ENCODE results near the gene CACNB4. TPM values are rescaled to one million over a fixed set of nuclear protein-coding genes. Genes with fewer than 3 reads are reported as not detected.

CACNB4 gene
- polyA plus RNA-seq, 1 donor: 1.8 TPM

DNA sequence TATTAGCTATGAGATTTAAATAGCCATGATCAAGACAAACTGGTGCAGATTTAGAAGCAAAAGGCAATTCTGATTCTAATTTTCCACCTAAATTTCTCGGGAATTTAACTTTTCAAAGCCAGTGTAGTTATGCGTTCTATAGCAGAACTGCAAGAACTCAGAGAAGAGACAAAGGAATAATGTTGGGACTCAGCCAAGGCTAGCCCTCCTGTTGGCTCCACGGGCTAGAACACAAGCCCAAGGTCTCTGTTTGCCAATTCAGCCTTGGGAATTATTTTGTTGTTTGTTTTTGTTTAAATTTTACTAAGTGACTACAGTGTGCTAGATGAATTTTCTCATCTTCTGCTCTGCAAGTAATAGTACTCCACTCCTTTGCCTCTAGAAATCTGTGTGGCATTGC lies 121.2 kb downstream of the CACNB4 start:
- no CpG with 5 or more reads among the region's 3 CpGs for WGBS (ENCODE audit: insufficient coverage, low lambda C conversion rate)
- no peak for DNase-seq
- Histone ChIP-seq H3K4me3 (ENCODE audit: low read length) (no peak overlapping the region), H3K9me3 (ENCODE audit: control insufficient read depth, low read depth, low read length) (no peaks in the 10 kb centered on the region), H3K36me3 (ENCODE audit: control insufficient read depth, insufficient read depth, low read length) (no peaks in the 10 kb centered on the region), H3K4me1 (ENCODE audit: control insufficient read depth, insufficient read depth, low read length) (peaks cover 3% of the 10 kb centered on the region), H3K27me3 (ENCODE audit: control insufficient read depth, insufficient read depth, low read length) (no peaks in the 10 kb centered on the region), H3K27ac (ENCODE audit: low read length) (no peak overlapping the region)

DNA sequence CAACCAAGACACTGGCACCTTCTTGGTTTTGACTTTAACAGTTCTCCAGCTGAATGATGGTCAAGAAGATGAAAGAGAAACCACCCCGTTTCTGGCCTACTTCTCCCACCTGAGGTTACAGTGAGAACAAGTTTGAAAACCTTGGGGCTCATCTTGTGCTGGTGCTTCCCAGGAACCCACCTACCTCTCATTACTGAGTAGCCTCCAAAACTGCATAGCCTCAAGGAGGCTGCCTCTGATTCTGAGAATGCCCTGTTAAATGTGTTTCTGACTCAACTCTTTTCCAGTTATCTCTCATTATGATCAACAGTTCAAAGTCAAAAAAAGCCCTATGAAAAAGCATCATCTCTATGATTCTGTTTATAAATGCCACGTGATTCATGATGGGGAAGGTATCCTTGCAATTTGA lies 121.9 kb downstream of the CACNB4 start:
- no peak for DNase-seq
- no peak overlapping the region for H3K27ac ChIP-seq (ENCODE audit: low read length)
- H3K27me3 ChIP-seq (ENCODE audit: control insufficient read depth, insufficient read depth, low read length): no peaks in the 10 kb centered on the region
- no CpG with 5 or more reads among the region's 2 CpGs for WGBS (ENCODE audit: insufficient coverage, low lambda C conversion rate)
- no peak overlapping the region for H3K4me3 ChIP-seq (ENCODE audit: low read length)
- H3K4me1 ChIP-seq (ENCODE audit: control insufficient read depth, insufficient read depth, low read length): peaks cover 3% of the 10 kb centered on the region
- H3K36me3 ChIP-seq (ENCODE audit: control insufficient read depth, insufficient read depth, low read length): no peaks in the 10 kb centered on the region
- no peaks in the 10 kb centered on the region for H3K9me3 ChIP-seq (ENCODE audit: control insufficient read depth, low read depth, low read length)

DNA sequence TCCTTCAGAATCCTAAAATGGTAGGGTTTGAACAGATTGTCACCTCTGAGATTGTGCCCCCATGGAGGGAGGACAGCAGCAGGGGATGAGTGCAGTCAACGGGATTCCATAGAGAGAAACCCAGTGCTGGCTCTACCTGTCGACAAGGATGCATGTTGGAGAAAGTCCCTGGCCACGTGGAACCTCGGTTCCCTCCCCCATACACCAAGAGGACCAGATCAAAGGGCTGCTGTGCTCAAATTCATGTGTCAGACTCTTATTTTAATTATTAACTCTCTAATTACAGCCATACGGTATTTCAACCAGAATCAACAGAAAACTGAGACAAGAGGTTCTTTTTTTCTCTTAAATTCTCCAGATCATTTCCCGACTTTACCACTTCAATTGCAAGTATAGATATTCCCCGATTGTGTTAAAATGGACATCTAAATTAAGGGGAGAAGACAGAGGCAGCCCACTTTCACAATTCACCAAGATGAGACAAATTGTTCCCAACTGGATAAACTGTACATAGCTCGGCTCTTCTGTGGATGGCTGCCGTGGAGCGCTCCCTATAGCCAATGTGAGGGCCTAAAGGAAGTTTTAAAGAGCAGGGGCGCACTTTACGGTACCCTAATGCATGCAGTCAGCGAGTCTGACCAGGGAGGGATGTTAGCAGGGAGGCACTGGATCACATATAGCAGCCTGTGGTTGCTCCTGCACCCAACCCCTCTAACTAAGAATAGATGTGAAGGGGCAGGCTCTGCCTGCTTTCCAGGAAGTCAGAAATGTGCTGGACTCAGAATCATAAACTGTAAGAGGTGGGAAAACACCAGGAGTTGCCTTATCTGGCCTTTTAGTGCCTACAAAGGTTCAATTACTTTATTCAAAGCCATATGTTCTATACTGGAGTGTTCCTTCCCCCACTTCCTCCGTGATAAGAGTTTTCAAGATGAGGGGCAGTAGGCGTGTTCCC lies 123.1 kb downstream of the CACNB4 start:
- no peaks in the 10 kb centered on the region for H3K27me3 ChIP-seq (ENCODE audit: control insufficient read depth, insufficient read depth, low read length)
- H3K4me1 ChIP-seq (ENCODE audit: control insufficient read depth, insufficient read depth, low read length): peaks cover 3% of the 10 kb centered on the region
- H3K4me3 ChIP-seq (ENCODE audit: low read length): no peak overlapping the region
- 63% methylated on average over 3 of the region's 15 CpGs for WGBS (ENCODE audit: insufficient coverage, low lambda C conversion rate)
- no peak overlapping the region for H3K27ac ChIP-seq (ENCODE audit: low read length)
- DNase-seq: peak; percentile 31 to 50
- H3K9me3 ChIP-seq (ENCODE audit: control insufficient read depth, low read depth, low read length): no peaks in the 10 kb centered on the region
- no peaks in the 10 kb centered on the region for H3K36me3 ChIP-seq (ENCODE audit: control insufficient read depth, insufficient read depth, low read length)

DNA sequence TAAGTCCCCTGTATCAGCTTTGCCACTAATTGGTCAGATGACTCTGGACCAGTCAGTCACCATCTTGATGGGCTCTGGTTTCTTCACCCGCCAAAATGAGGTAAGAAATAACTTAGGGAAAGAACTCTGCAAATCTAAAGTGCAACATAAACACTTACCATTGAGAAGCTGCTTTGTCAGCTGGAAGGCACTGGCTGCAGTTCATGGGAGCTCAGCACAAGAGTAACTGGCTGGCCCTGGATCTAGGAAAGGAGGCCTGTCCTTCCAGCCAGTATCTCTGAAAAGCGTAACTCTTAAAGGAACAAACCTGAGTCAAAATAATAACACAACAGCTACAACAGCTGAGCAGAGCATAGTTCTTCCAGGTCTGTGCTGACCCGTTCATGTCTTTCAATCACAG lies 123.9 kb downstream of the CACNB4 start:
- Histone ChIP-seq H3K36me3 (ENCODE audit: control insufficient read depth, insufficient read depth, low read length) (no peaks in the 10 kb centered on the region), H3K4me3 (ENCODE audit: low read length) (no peak overlapping the region), H3K27ac (ENCODE audit: low read length) (no peak overlapping the region), H3K27me3 (ENCODE audit: control insufficient read depth, insufficient read depth, low read length) (no peaks in the 10 kb centered on the region), H3K9me3 (ENCODE audit: control insufficient read depth, low read depth, low read length) (no peaks in the 10 kb centered on the region), H3K4me1 (ENCODE audit: control insufficient read depth, insufficient read depth, low read length) (peaks cover 3% of the 10 kb centered on the region)
- DNase-seq: no peak
- WGBS (ENCODE audit: insufficient coverage, low lambda C conversion rate): 100% methylated on average over 1 of the region's 3 CpGs

DNA sequence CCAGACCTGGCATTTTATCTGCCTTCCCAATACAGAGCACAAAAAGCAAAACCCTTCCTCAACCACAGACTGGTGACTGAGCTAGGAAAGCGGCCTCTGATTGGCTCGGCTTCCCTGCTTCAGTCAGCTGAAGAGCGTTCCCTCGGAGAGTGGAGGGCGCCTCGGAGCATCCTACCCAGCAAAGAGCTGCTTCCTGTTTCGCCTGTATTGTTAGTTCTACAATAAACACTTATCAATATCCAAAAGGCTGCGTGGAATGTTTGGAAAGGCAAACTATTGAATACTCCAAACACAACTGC lies 125.0 kb downstream of the CACNB4 start:
- H3K4me1 ChIP-seq (ENCODE audit: control insufficient read depth, insufficient read depth, low read length): peaks cover 3% of the 10 kb centered on the region
- peak in 1 of 2 donors; percentile 26 for DNase-seq
- H3K9me3 ChIP-seq (ENCODE audit: control insufficient read depth, low read depth, low read length): no peaks in the 10 kb centered on the region
- no peak overlapping the region for H3K4me3 ChIP-seq (ENCODE audit: low read length)
- no peak overlapping the region for H3K27ac ChIP-seq (ENCODE audit: low read length)
- WGBS (ENCODE audit: insufficient coverage, low lambda C conversion rate): no CpG with 5 or more reads among the region's 8 CpGs
- no peaks in the 10 kb centered on the region for H3K36me3 ChIP-seq (ENCODE audit: control insufficient read depth, insufficient read depth, low read length)
- no peaks in the 10 kb centered on the region for H3K27me3 ChIP-seq (ENCODE audit: control insufficient read depth, insufficient read depth, low read length)

DNA sequence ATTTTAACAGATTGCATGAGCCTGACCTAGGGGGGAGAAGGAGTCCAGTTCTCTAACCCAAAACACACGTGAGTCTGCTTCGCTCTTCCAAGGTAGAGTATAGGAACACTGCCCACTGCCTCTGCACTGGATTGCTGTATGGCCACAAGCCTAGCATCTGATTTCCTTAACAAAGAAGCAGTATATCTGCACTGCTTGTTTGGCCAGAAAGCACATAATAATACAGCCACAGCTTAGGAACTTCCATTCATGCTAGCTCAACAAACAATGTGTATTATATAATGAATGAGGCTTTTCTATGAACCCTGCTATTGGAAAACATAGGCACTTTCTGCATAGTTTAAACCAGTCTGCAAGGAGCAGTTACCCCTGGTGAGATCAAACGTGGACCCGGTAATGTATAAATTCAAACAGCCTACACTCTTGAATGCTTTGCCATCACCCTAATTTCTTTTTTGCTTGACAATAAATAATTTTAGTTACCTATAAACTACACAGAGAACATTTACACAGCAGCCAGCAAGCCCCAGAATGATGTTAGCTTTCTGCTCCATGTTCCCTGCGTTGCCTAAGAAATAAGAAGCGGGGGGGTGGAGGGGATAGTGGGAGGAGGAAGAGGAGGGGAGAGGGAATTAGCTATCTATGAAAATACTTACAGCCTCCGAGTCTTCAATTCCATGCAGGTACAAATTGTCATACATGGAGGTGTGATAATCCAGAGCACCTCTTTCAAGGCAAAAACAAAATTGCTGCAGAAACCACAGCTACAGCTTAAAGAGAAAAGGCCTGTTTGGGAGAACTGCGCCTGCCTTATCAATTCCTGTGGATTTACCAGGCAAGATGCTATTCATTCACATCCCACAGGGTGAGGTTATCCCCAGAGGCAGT lies 125.6 kb downstream of the CACNB4 start:
- Histone ChIP-seq H3K27me3 (ENCODE audit: control insufficient read depth, insufficient read depth, low read length) (no peaks in the 10 kb centered on the region), H3K36me3 (ENCODE audit: control insufficient read depth, insufficient read depth, low read length) (no peaks in the 10 kb centered on the region), H3K4me3 (ENCODE audit: low read length) (no peak overlapping the region), H3K4me1 (ENCODE audit: control insufficient read depth, insufficient read depth, low read length) (peaks cover 3% of the 10 kb centered on the region), H3K9me3 (ENCODE audit: control insufficient read depth, low read depth, low read length) (no peaks in the 10 kb centered on the region), H3K27ac (ENCODE audit: low read length) (no peak overlapping the region)
- 100% methylated on average over 1 of the region's 8 CpGs for WGBS (ENCODE audit: insufficient coverage, low lambda C conversion rate)
- no peak for DNase-seq

DNA sequence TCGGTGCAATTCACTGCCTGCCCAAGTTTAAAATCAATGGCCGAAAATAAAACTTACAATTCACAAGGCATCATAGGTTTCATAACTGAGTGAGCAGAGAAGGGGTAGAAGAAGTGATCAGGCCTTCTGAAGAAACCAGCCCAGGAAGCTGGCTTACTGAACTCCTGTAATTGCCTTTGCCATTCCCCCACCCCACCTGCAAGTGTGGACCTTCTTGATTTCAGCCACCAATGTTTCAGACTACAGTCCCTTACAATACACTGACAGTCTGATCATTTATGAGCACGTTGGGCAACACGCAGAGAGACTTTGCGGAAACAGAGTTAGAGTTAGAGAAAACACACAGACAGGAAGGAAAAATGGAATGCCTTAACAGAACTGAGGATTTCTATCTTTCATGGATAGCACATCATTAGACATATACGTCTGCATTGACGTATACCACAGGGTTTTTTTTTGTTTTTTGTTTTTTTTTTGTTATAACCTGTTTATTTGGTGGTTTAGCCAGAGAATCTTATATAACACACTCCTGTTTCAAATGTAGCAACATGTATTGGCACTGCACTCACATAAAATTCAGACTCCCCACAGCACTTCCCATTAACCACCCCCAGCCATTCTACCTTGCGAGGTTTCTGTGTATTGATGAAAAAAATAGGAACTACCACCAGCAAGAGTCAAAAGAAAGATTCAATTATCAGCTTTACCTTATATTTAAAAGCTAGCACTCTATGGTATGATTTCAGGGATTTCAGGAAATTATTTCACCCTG lies 126.4 kb downstream of the CACNB4 start:
- Histone ChIP-seq H3K4me3 (ENCODE audit: low read length) (no peak overlapping the region), H3K27ac (ENCODE audit: low read length) (no peak overlapping the region)
- 98% methylated on average over 5 of the region's 8 CpGs for WGBS (ENCODE audit: insufficient coverage, low lambda C conversion rate)

DNA sequence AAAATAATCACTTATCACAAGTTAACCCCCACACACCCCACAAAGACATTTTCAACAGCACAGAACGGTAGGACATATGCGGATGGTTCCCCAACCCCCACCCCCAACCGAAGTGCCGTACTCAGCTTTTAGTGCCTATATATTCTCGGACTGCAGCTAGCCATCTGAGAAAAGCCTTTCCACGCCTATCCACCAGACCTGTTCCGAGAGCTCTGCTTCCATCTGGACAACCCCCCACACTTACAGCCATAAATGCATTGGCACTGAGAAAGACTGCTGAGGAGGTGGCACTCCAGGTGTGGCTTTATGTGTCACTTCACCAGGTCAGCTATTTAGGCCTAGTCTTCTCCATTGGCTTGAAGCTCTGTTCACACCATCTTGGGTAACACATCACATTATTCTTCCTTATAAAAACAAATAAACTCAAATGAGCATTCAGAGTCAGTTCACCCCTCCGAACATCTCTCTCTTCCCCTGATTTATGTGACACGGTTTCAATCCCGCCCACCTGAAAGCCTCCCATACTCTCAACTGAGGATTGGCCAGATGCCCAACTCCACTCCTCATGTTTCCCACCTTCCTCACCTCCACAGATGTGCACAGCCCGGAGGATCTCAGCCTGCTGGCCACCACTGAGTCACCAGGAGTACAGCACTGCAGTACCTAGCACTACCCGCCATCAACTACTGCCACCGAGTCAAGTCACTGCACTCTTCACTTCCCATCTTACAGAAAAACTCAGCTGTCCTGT lies 127.4 kb downstream of the CACNB4 start:
- Histone ChIP-seq H3K4me1 (ENCODE audit: control insufficient read depth, insufficient read depth, low read length) (peaks cover 3% of the 10 kb centered on the region), H3K9me3 (ENCODE audit: control insufficient read depth, low read depth, low read length) (no peaks in the 10 kb centered on the region)

More for the DNA sequence above, 126.4 kb downstream of the CACNB4 start:
- no peak for DNase-seq
- Histone ChIP-seq H3K4me1 (ENCODE audit: control insufficient read depth, insufficient read depth, low read length) (peaks cover 3% of the 10 kb centered on the region), H3K36me3 (ENCODE audit: control insufficient read depth, insufficient read depth, low read length) (no peaks in the 10 kb centered on the region), H3K27me3 (ENCODE audit: control insufficient read depth, insufficient read depth, low read length) (no peaks in the 10 kb centered on the region), H3K9me3 (ENCODE audit: control insufficient read depth, low read depth, low read length) (no peaks in the 10 kb centered on the region)

DNA sequence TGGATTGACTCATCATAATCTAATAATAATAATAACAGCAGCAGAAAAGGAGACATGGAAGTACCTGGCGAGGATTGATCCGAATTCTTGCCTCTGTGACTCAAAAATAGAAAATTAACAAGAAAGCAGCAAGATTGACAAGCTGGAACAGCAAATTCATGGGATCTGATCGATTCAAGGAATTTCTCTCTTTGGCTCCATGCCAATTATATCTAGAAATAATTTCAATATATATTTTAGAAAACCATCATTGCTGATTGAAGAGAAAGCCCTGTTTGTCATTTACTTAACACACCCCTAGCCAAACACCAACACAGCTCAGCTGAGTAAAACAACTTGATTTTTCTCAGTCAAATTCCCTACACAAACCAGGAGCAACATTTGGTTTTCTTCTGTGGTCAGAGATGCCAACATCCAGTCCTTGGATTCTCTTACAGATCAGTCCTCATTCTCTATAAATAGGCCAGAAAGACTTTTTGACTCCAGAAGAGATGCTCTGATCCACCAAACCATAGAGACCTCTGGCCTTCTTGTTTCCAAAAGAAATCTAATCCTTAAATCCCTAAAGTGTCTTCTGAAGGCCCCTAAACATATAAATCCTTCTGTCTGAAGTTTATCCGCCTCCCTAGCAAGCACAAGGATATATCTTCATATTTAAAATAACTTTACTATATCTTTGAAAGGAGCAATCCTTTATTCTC lies 129.9 kb downstream of the CACNB4 start:
- Histone ChIP-seq H3K27me3 (ENCODE audit: control insufficient read depth, insufficient read depth, low read length) (no peaks in the 10 kb centered on the region), H3K36me3 (ENCODE audit: control insufficient read depth, insufficient read depth, low read length) (no peaks in the 10 kb centered on the region), H3K9me3 (ENCODE audit: control insufficient read depth, low read depth, low read length) (no peaks in the 10 kb centered on the region), H3K4me1 (ENCODE audit: control insufficient read depth, insufficient read depth, low read length) (no peaks in the 10 kb centered on the region), H3K27ac (ENCODE audit: low read length) (no peak overlapping the region), H3K4me3 (ENCODE audit: low read length) (no peak overlapping the region)
- DNase-seq: no peak
- 100% methylated on average over 1 of the region's 4 CpGs for WGBS (ENCODE audit: insufficient coverage, low lambda C conversion rate)

More for the DNA sequence above, 127.4 kb downstream of the CACNB4 start:
- no peaks in the 10 kb centered on the region for H3K27me3 ChIP-seq (ENCODE audit: control insufficient read depth, insufficient read depth, low read length)
- no peak overlapping the region for H3K4me3 ChIP-seq (ENCODE audit: low read length)
- no peak for DNase-seq
- no peak overlapping the region for H3K27ac ChIP-seq (ENCODE audit: low read length)
- WGBS (ENCODE audit: insufficient coverage, low lambda C conversion rate): no CpG with 5 or more reads among the region's 13 CpGs
- H3K36me3 ChIP-seq (ENCODE audit: control insufficient read depth, insufficient read depth, low read length): no peaks in the 10 kb centered on the region

Data from large intestine (tissue), 3 donors.